HEK293T (cell line): ENCODE measurements around the gene ANKRD33.

Source experiments
- CTCF ChIA-PET: fragments of 350-600 bp; formaldehyde crosslinking; extraction: SDS; loops from one replicate; lab custom pipeline; 2021; ENCODE audit warnings: antibody characterized with exemption, inconsistent platforms; lab: Yijun Ruan, JAX
- POLR2A ChIA-PET: fragments of 350-600 bp; formaldehyde crosslinking; extraction: SDS; loops from one replicate; lab custom pipeline; 2020; ENCODE audit warnings: antibody characterized with exemption, inconsistent platforms; lab: Yijun Ruan, JAX
- DNase-seq: peaks from one replicate; pipeline ENCODE4 v3.0.0; 2012; ENCODE audit warnings: mixed read lengths; ENCODE audit errors: extremely low spot score
- ARNT ChIP-seq: fragments of 450-650 bp; IDR thresholded peaks from 2 replicates; pipeline ENCODE4 v1.6.1; 2017; ENCODE audit warnings: mild to moderate bottlenecking
- BHLHE40 ChIP-seq: fragments of 450-650 bp; IDR thresholded peaks from 2 replicates; pipeline ENCODE4 v1.6.1; 2016; ENCODE audit warnings: mild to moderate bottlenecking, moderate library complexity, borderline replicate concordance
- CTBP1 ChIP-seq: fragments of 450-650 bp; IDR thresholded peaks from 2 replicates; pipeline ENCODE4 v1.6.1; 2016; ENCODE audit warnings: borderline replicate concordance
- ELF4 ChIP-seq: fragments of 450-650 bp; IDR thresholded peaks from 2 replicates; pipeline ENCODE4 v1.6.1; 2017; ENCODE audit warnings: antibody characterized with exemption
- FOXA1 ChIP-seq: fragments of 450-650 bp; IDR thresholded peaks from 2 replicates; pipeline ENCODE4 v1.6.1; 2016; ENCODE audit warnings: mild to moderate bottlenecking
- FOXK2 ChIP-seq: fragments of 450-650 bp; IDR thresholded peaks from 2 replicates; pipeline ENCODE4 v1.6.1; 2016; ENCODE audit warnings: mild to moderate bottlenecking
- FOXM1 ChIP-seq: fragments of 450-650 bp; IDR thresholded peaks from 2 replicates; pipeline ENCODE4 v1.6.1; 2017; ENCODE audit warnings: mild to moderate bottlenecking, borderline replicate concordance
- HDGF ChIP-seq: fragments of 450-650 bp; IDR thresholded peaks from 2 replicates; pipeline ENCODE4 v1.6.1; 2017; ENCODE audit warnings: antibody characterized with exemption, borderline replicate concordance
- L3MBTL2 ChIP-seq: fragments of 450-650 bp; conservative IDR thresholded peaks from 2 replicates; pipeline ENCODE4 v1.6.1; 2016; ENCODE audit warnings: mild to moderate bottlenecking
- LEF1 ChIP-seq: fragments of 450-650 bp; IDR thresholded peaks from 2 replicates; pipeline ENCODE4 v1.6.1; 2017; ENCODE audit warnings: mild to moderate bottlenecking, borderline replicate concordance
- NFRKB ChIP-seq: fragments of 450-650 bp; IDR thresholded peaks from 2 replicates; pipeline ENCODE4 v1.6.1; 2016; ENCODE audit warnings: mild to moderate bottlenecking, moderate library complexity
- SP1 ChIP-seq: fragments of 450-650 bp; IDR thresholded peaks from 2 replicates; pipeline ENCODE4 v1.6.1; 2017
- SUZ12 ChIP-seq: fragments of 450-650 bp; IDR thresholded peaks from 2 replicates; pipeline ENCODE4 v1.6.1; 2016; ENCODE audit warnings: mild to moderate bottlenecking
- TARDBP ChIP-seq: fragments of 450-650 bp; IDR thresholded peaks from 2 replicates; pipeline ENCODE4 v1.6.1; 2016
- ZNF384 ChIP-seq: fragments of 450-650 bp; IDR thresholded peaks from 2 replicates; pipeline ENCODE4 v1.6.1; 2016
- TF ChIP-seq, protein P1 (sequence below): fragments of 450-650 bp; IDR thresholded peaks from 2 replicates; pipeline ENCODE4 v1.6.1; 2016

The ANKRD33 gene

DNA sequence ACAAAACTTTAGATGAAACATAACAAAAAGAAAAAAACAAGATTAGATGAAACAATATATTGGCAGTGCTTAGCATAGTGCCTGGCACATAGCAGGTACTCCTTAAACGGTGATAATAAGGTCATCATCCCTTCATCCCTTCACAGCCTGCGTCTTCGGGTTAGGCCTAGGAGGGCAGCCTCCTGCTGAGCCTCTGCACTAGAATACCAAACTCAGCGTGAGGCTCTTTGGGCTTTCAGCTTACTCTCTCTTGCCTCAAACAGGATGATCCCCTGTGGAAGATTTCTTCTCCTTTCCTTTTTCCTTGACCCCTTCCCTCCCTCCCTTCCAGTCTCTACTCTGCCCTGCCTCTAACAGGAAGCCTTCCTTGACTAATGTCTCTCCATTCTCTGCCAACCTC is 25.0 kb upstream of the ANKRD33 start:
- TF ChIP-seq ZNF384 (no peak), CTBP1 (no peak), ELF4 (no peak), L3MBTL2 (no peak)
- TF ChIP-seq, protein P1, sequence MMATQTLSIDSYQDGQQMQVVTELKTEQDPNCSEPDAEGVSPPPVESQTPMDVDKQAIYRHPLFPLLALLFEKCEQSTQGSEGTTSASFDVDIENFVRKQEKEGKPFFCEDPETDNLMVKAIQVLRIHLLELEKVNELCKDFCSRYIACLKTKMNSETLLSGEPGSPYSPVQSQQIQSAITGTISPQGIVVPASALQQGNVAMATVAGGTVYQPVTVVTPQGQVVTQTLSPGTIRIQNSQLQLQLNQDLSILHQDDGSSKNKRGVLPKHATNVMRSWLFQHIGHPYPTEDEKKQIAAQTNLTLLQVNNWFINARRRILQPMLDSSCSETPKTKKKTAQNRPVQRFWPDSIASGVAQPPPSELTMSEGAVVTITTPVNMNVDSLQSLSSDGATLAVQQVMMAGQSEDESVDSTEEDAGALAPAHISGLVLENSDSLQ: no peak
- DNase-seq: no peak
- ChIA-PET POLR2A (interaction anchor here (1.0 kb wide), 1 partner anchor 39 kb away, joined by 4 read pairs; no protein-coding TSS in a partner anchor), CTCF (interaction anchor here (0.5 to 1.4 kb wide), 3 partner anchors 12 to 329 kb away, joined by 3 to 4 read pairs (median 3); no protein-coding TSS in a partner anchor)

DNA sequence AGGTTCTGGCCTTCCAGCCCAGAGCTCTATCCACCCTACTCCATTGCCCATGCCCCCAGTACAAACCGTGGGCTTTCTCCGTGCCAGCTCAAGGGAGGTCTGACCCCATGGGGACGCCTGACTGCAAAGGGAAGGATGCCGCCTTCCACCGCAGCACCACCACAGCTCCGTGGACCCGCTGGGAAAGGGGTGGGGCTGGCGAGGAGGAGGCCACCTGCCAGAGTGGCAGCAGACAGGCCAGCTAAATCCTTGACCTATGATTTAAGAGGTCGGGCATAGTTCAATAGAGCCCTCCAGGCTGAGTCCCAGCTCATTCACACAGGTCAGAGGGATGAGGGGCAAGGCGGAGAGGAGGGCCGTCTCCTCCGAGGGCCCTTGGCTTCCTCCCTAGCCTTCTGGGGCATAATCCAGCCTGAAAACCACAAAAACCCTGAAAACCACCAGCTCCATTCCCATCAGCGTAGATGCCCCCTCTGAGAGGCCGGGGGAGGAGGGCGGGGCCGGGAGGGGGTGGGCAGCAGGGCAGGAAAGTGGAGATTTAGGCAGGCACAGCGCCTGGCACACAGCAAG is 24.5 kb upstream of the ANKRD33 start:
- DNase-seq: no peak
- TF ChIP-seq LEF1 (no peak), SP1 (no peak), FOXA1 (no peak), FOXK2 (no peak), L3MBTL2 (no peak), CTBP1 (no peak), TARDBP (no peak), BHLHE40 (no peak), NFRKB (no peak), ARNT (no peak), ZNF384 (no peak), SUZ12 (no peak), HDGF (no peak), FOXM1 (no peak), ELF4 (no peak)
- TF ChIP-seq, protein P1: no peak
- ChIA-PET POLR2A (interaction anchor here (1.0 kb wide), 1 partner anchor 39 kb away, joined by 4 read pairs; no protein-coding TSS in a partner anchor), CTCF (interaction anchor here (1.1 to 1.4 kb wide), 2 partner anchors 12 to 13 kb away, joined by 3 to 4 read pairs; no protein-coding TSS in a partner anchor)

- POLR2A ChIA-PET: no interaction called here
- DNase-seq: no peak
- TF ChIP-seq FOXM1 (no peak), FOXK2 (no peak), NFRKB (no peak), HDGF (no peak), ARNT (no peak), L3MBTL2 (no peak), FOXA1 (no peak), ZNF384 (no peak), BHLHE40 (no peak), SUZ12 (no peak), CTBP1 (no peak), TARDBP (no peak), SP1 (no peak), ELF4 (no peak), LEF1 (no peak)
- TF ChIP-seq, protein P1: no peak
- CTCF ChIA-PET: interaction anchor here (1.4 kb wide), 1 partner anchor 11 kb away, joined by 4 read pairs; no protein-coding TSS in a partner anchor
Measured at GRCh38 chr12:51863933-51864832, 23.7 kb upstream of the ANKRD33 start.

- no peak for DNase-seq
- ChIA-PET CTCF (no interaction called here), POLR2A (no interaction called here)
- no peak for TF ChIP-seq L3MBTL2
- no peak for TF ChIP-seq ARNT
- TF ChIP-seq SUZ12: no peak
- no peak for TF ChIP-seq FOXA1
- TF ChIP-seq, protein P1: no peak
Measured at GRCh38 chr12:51864833-51865670, 22.9 kb upstream of the ANKRD33 start.

- POLR2A ChIA-PET: no interaction called here
- no peak for DNase-seq
- CTCF ChIA-PET: no interaction called here
Measured at GRCh38 chr12:51865757-51866270, 22.1 kb upstream of the ANKRD33 start.

More at GRCh38 chr12:51865757-51866270, 22.1 kb upstream of the ANKRD33 start:
- TF ChIP-seq L3MBTL2: no peak
- TF ChIP-seq ZNF384: no peak
- no peak for TF ChIP-seq FOXK2
- no peak for TF ChIP-seq BHLHE40
- no peak for TF ChIP-seq ARNT
- TF ChIP-seq ELF4: no peak
- TF ChIP-seq TARDBP: no peak
- TF ChIP-seq SUZ12: no peak
- no peak for TF ChIP-seq FOXA1
- no peak for TF ChIP-seq LEF1
